ENCODE results near the gene DMTF1. TPM values are rescaled to one million over a fixed set of nuclear protein-coding genes. Genes with fewer than 3 reads are reported as not detected.

DMTF1 gene
- total and polyA plus RNA-seq, 9 of the 15 experiments (the other 6 are each of a cell fraction or from before 2014, with no cell fraction given) = 25.7 to 208 (median 74.7) TPM

DNA sequence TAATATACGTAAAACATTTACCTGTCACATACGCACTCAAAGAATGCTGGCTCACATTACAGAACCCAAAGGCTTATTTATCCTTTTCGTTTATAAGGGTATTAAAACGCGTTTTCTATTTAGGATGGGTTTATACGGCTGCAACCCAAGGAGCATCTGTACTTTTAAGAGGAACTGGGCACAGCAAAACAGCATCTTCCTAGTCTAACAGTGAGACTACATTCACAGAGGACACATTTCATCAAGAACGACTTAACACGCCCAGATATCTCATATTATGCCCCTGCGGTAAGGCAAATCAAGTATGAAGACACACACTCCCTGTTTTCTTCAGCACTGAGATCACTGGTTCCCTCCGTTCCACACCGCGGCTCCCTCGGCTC, 533 bp upstream of the DMTF1 start:
- H3K27ac ChIP-seq (ENCODE audit: extremely low read depth, low read depth, low read length) = peak overlapping the region; percentile 98
- TSS peak; percentile 97 for BruUV-seq (replicated peaks)
- H3K27me3 ChIP-seq (ENCODE audit: control insufficient read depth in 2 of 2, insufficient read depth in 2 of 2, low read length in 2 of 2) = no peaks in the 10 kb centered on the region
- intact Hi-C loops (cut with micrococcal nuclease) (loop anchor here (2.0 to 10.0 kb wide), 5 partner anchors 67 to 723 kb away; partner anchors contain the start of genes CROT, DBF4, SLC25A40 and TMEM243), in situ Hi-C loops (cut with MboI) (loop anchor here (5.0 kb wide), 1 partner anchor 214 kb away; no protein-coding TSS in a partner anchor)
- H3K9me3 ChIP-seq (replicated peaks; ENCODE audit: control insufficient read depth, insufficient read depth, low read depth, low read length) = no peaks in the 10 kb centered on the region
- peak overlapping the region; percentile 85 for H3K4me3 ChIP-seq
- H4K20me1 ChIP-seq (replicated peaks; ENCODE audit: control insufficient read depth, insufficient read depth, low read length) = 0 out of 2 replicates have a peak, but pooled peaks cover 6% of the 10 kb centered on the region
- WGBS (ENCODE audit: insufficient coverage, low coverage, missing lambda C conversion rate) = under 1% methylated on average over 13 of the region's 13 CpGs
- H3K9me1 ChIP-seq (ENCODE audit: control insufficient read depth, insufficient read depth, low read length) = no peaks in the 10 kb centered on the region
- peaks cover 8 to 20% of the 10 kb centered on the region in 2 experiments; a peak in 3 of 5 replicates for H3K4me1 ChIP-seq (replicated peaks in 1 of 2; ENCODE audit: control insufficient read depth in 2 of 2, insufficient read depth in 2 of 2, low read length in 2 of 2)
- peak; percentile 35 for FAIRE-seq
- peak overlapping the region; percentile 97 for H2AFZ ChIP-seq (ENCODE audit: low read depth, low read length)
- H3K9ac ChIP-seq (ENCODE audit: insufficient read depth in 1 of 2, low read depth in 2 of 2, low read length in 2 of 2) = peak overlapping the region; percentile 96 to 97
- H3K36me3 ChIP-seq (ENCODE audit: control insufficient read depth, insufficient read depth, low read length) = peaks cover 24% of the 10 kb centered on the region
- ChIA-PET CTCF (ENCODE audit: low intra/inter-chr PET ratio) (interaction anchor here (1.3 kb wide), 1 partner anchor 225 kb away, joined by 4 read pairs; no protein-coding TSS in a partner anchor), POLR2A (interaction anchor here (0.5 to 5.8 kb wide), 20 partner anchors 9 to 240 kb away, joined by 3 to 59 read pairs (median 4); partner anchors contain the start of gene ELAPOR2)
- no peak for DNase-seq (ENCODE audit: extremely low read depth in 1 of 4, low spot score in 3 of 4)
- peak overlapping the region; percentile 99 for H3K4me2 ChIP-seq (ENCODE audit: insufficient read depth, low read length)
- peaks cover 51% of the 10 kb centered on the region for H3K79me2 ChIP-seq (ENCODE audit: control insufficient read depth, insufficient read depth, low read length)
- ATAC-seq = peak; percentile 45
- TF ChIP-seq HDGF (IDR thresholded peaks at IDR 0.05) (no peak), SMARCE1 (IDR thresholded peaks at IDR 0.05) (peak; percentile 81), MCM3 (IDR thresholded peaks at IDR 0.05) (no peak), HOXB6 (CRISPR knock-in tag; IDR thresholded peaks at IDR 0.05; ENCODE audit: borderline replicate concordance) (no peak), ZC3H8 (IDR thresholded peaks at IDR 0.05) (no peak), NR0B1 (IDR thresholded peaks at IDR 0.05; ENCODE audit: partially characterized antibody) (no peak), NFE2L1 (tag; IDR thresholded peaks at IDR 0.05; ENCODE audit: borderline replicate concordance, low read depth) (no peak), CHD1 (IDR thresholded peaks at IDR 0.05; ENCODE audit: low read length) (peak; percentile 17), TBP (optimal IDR thresholded peaks at IDR 0.05; ENCODE audit: low read depth, low read length) (no peak), THRAP3 (IDR thresholded peaks at IDR 0.05; ENCODE audit: borderline replicate concordance) (peak; percentile 92; the same call in 1 of the 2 replicates), HLTF (IDR thresholded peaks at IDR 0.05) (0 out of 2 replicates have a peak, but pooled peaks have one; percentile 72), PCBP1 (IDR thresholded peaks at IDR 0.05; ENCODE audit: low read depth, low read length, poor library complexity, severe bottlenecking) (no peak), ZNF124 (CRISPR knock-in tag; IDR thresholded peaks at IDR 0.05) (no peak), ZBTB49 (CRISPR knock-in tag; IDR thresholded peaks at IDR 0.05; ENCODE audit: borderline replicate concordance) (0 out of 2 replicates have a peak, but pooled peaks have one; percentile 61), HMBOX1 (IDR thresholded peaks at IDR 0.05) (no peak), TCF7 (IDR thresholded peaks at IDR 0.05; ENCODE audit: borderline replicate concordance) (no peak), SPI1 (IDR thresholded peaks at IDR 0.05; ENCODE audit: borderline replicate concordance, low read depth, low read length) (0 out of 2 replicates have a peak, but pooled peaks have one; percentile 57)

Data from K562 (cell line).